Measurements from ENCODE around the gene CDC42BPG.

Gene CDC42BPG

DNA sequence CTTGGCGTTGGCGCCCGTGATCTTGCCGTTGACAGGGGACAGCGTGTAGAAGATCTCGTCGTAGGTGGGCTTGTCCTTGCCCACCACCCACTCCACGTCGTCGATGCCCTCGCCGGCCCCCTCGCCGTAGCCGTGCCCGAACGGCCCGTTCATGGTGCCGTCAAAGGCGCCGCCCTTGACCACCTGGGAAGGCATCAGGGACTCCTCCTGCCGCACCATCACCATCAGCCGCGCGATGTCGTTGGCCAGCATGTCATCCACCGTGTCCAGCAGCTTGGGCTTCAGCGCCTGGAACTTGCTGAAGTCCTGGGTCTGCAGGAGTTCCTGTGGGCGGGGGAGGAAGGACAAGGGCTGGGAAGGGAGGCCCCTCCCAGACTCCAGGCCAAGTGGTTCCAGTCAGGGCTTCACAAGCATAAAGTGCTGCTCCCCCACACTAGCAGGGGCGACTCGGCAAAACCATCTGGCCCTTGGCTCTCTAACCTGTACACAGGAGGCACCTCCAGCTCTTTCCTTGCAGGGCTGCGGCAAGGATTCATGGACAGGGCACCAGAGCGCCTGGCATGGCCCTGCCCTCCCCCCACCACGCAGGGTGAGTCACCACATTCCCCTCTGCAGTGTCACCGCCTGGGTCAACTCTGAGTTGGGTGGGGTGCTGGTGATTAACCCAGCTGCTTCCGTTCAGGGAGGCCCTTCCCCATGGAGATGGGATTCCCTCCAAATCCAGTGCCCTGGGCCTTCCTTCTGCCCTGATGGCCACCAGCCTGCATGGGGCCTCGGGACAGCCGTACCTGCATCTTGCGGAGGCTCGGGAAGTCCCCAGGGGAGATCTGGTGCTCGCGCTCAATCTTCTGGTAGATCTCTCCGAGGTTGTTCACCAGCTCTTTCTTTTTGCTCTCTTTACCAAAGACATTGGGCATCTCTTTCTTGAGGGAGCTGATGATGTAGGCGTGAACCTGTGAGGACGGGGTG is 10.4 kb upstream of the CDC42BPG start:
- no peak for TF ChIP-seq CTCF (IDR thresholded peaks at IDR 0.05; ENCODE audit: insufficient read depth, low read length, missing control alignments)
- DNase-seq (ENCODE audit: low read depth, low spot score) = peak; percentile 47
- ChIA-PET POLR2A (interaction anchor here (1.6 to 3.7 kb wide), 4 partner anchors 10 to 24 kb away, joined by 16 to 38 read pairs (median 20); partner anchors contain the start of gene EHD1), CTCF (interaction anchor here (0.9 to 37.3 kb wide), 11 partner anchors 7 to 263 kb away, joined by 3 to 1375 read pairs (median 4); partner anchors contain the start of genes ARL2, CDC42BPG, EHD1 and ZNHIT2)
- no peak overlapping the region for H3K4me3 ChIP-seq (ENCODE audit: low read depth, low read length)

GRCh38 chr11:64854157-64854533 is 9.7 kb upstream of the CDC42BPG start:
- TF ChIP-seq CTCF (IDR thresholded peaks at IDR 0.05; ENCODE audit: insufficient read depth, low read length, missing control alignments) = no peak
- CTCF ChIA-PET = interaction anchor here (0.9 to 37.3 kb wide), 11 partner anchors 9 to 264 kb away, joined by 3 to 1375 read pairs (median 4); partner anchors contain the start of genes ARL2, CDC42BPG, EHD1 and ZNHIT2
- no peak for DNase-seq (ENCODE audit: low read depth, low spot score)
- POLR2A ChIA-PET = interaction anchor here (1.6 to 3.7 kb wide), 4 partner anchors 11 to 24 kb away, joined by 16 to 38 read pairs (median 20); partner anchors contain the start of gene EHD1
- no peak overlapping the region for H3K4me3 ChIP-seq (ENCODE audit: low read depth, low read length)

DNA sequence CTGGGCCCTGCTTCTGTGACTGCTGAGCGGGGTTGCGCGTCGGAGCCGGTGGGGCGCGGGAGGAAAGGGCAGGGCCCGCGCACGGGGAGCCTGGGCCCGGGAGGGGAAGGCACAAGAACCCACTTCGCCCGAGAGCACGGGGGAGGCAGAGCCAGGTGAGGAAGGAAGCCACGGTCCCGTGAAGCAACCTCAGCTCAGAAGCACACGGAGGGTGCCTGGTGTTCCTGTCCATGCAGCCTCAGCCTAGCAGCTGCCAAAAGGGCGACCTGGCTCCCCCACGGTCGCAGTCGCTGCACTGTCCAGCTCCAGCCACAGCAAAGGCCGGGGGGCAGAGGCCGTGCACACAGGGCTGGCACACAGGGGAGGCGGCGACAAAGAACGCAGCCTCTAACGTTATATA is 9.3 kb upstream of the CDC42BPG start:
- no peak for DNase-seq (ENCODE audit: low read depth, low spot score)
- no peak overlapping the region for H3K4me3 ChIP-seq (ENCODE audit: low read depth, low read length)
- CTCF ChIA-PET = interaction anchor here (0.9 to 37.3 kb wide), 10 partner anchors 8 to 264 kb away, joined by 3 to 1375 read pairs (median 4); partner anchors contain the start of genes CDC42BPG, EHD1 and ZNHIT2
- POLR2A ChIA-PET = interaction anchor here (2.7 to 3.7 kb wide), 3 partner anchors 11 to 23 kb away, joined by 19 to 38 read pairs (median 20); no protein-coding TSS in a partner anchor
- TF ChIP-seq CTCF (IDR thresholded peaks at IDR 0.05; ENCODE audit: insufficient read depth, low read length, missing control alignments) = no peak

DNA sequence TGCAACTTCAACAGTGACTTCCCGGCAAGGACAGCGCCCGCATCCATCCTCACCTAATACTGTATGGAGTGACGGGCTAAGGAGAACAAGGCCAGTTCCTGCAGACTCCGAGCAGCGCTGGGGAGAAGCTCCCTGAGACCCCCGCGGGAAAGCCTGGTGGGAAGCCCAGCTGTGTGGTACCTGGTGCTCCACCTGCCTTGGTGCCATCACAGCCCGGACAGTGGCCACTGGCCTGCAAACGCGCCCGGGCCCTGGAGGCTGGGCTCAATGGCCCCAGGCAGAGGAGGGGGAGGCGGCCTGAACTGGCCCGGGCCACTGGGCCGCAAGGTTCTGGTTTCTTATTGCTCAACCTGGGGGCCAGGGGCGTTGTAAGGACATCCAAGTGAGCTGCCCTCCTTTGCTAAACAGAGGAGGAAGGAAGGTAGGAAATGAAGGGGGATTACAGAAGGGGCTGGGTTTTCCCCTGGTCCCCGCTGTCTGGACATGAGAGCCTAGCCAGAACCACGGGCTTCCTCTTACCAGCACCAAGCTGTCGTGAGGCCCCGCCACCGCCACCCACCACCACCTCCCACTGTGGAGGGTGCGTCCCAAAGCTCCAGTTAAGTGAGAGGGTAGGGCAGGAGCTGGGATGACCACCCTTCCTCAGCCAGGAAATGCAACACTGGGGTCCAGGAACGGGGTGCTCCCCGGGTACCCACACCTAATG is 8.5 kb upstream of the CDC42BPG start:
- no peak for DNase-seq (ENCODE audit: low read depth, low spot score)
- TF ChIP-seq CTCF (IDR thresholded peaks at IDR 0.05; ENCODE audit: insufficient read depth, low read length, missing control alignments) = no peak
- CTCF ChIA-PET = interaction anchor here (0.8 to 37.3 kb wide), 8 partner anchors 9 to 160 kb away, joined by 3 to 1375 read pairs (median 8); partner anchors contain the start of genes CDC42BPG and EHD1
- no peak overlapping the region for H3K4me3 ChIP-seq (ENCODE audit: low read depth, low read length)
- POLR2A ChIA-PET = interaction anchor here (2.7 to 3.7 kb wide), 3 partner anchors 12 to 24 kb away, joined by 19 to 38 read pairs (median 20); no protein-coding TSS in a partner anchor

- ChIA-PET CTCF (interaction anchor here (1.8 to 37.3 kb wide), 4 partner anchors 13 to 162 kb away, joined by 5 to 1375 read pairs (median 92); partner anchors contain the start of genes ARL2 and EHD1), POLR2A (interaction anchor here (4.4 kb wide), 1 partner anchor 26 kb away, joined by 31 read pairs; the partner anchor contains the start of gene EHD1)
- H3K4me3 ChIP-seq (ENCODE audit: low read depth, low read length) = no peak overlapping the region
- no peak for DNase-seq (ENCODE audit: low read depth, low spot score)
- TF ChIP-seq CTCF (IDR thresholded peaks at IDR 0.05; ENCODE audit: insufficient read depth, low read length, missing control alignments) = no peak
Measured at GRCh38 chr11:64851831-64852351, 7.4 kb upstream of the CDC42BPG start.
